ENCODE measurements around the gene ASXL3. TPM values are rescaled to one million over a fixed set of nuclear protein-coding genes. Genes with fewer than 3 reads are reported as not detected.

Gene ASXL3
- polyA plus RNA-seq, 1 donor (not counting 4 experiments of a cell fraction or from before 2014, with no cell fraction given): not detected

DNA sequence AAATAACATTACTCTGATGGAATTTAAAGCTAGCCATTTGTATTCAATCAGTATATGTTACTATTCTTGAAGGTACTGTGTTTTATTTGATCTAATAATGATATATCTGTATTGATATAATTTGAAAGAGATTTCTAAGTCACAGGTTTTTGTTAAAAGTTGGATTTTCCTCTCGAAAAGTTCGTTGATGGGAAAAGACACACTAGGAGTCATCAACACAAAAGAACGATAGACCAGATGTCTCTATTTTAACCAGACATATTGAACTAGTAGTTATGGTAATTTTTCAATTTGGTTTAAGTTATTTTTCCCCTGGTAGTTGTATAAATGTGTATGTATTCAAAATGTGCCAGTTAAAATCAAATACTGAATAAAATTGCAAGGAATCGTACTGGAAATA is 2.5 kb downstream of the ASXL3 start:
- DNase-seq (ENCODE audit: low read depth, low spot score): no peak
- Histone ChIP-seq H3K9me3 (ENCODE audit: control insufficient read depth, low read depth, low read length) (no peaks in the 10 kb centered on the region), H3K9me1 (ENCODE audit: control insufficient read depth, extremely low read depth, insufficient read depth, low read length) (peaks cover 2% of the 10 kb centered on the region), H3K9ac (ENCODE audit: control insufficient read depth, extremely low read depth, insufficient read depth, low read length) (no peak overlapping the region), H3K36me3 (ENCODE audit: control insufficient read depth in 2 of 2, extremely low read depth in 1 of 2, insufficient read depth in 2 of 2, low read length in 2 of 2) (no peaks in the 10 kb centered on the region), H3K27ac (ENCODE audit: control insufficient read depth, insufficient read depth, low read length) (no peak overlapping the region), H3K79me2 (ENCODE audit: control insufficient read depth, insufficient read depth, low read length) (no peaks in the 10 kb centered on the region), H3K4me2 (ENCODE audit: control insufficient read depth, extremely low read depth, insufficient read depth, low read depth, low read length) (no peak overlapping the region), H4K20me1 (ENCODE audit: control insufficient read depth, extremely low read depth, insufficient read depth, low read length) (no peaks in the 10 kb centered on the region), H2AFZ (ENCODE audit: control insufficient read depth, low read length) (no peak overlapping the region), H3K4me1 (ENCODE audit: control insufficient read depth, extremely low read depth, insufficient read depth, low read length) (peaks cover 8% of the 10 kb centered on the region), H3K4me3 (ENCODE audit: control insufficient read depth in 2 of 3, extremely low read depth in 1 of 3, insufficient read depth in 2 of 3, low read depth in 1 of 3, low read length in 3 of 3) (no peak overlapping the region), H3K27me3 (ENCODE audit: control insufficient read depth, extremely low read depth, insufficient read depth, low read length) (peaks cover 28% of the 10 kb centered on the region)
- TF ChIP-seq, protein P1, sequence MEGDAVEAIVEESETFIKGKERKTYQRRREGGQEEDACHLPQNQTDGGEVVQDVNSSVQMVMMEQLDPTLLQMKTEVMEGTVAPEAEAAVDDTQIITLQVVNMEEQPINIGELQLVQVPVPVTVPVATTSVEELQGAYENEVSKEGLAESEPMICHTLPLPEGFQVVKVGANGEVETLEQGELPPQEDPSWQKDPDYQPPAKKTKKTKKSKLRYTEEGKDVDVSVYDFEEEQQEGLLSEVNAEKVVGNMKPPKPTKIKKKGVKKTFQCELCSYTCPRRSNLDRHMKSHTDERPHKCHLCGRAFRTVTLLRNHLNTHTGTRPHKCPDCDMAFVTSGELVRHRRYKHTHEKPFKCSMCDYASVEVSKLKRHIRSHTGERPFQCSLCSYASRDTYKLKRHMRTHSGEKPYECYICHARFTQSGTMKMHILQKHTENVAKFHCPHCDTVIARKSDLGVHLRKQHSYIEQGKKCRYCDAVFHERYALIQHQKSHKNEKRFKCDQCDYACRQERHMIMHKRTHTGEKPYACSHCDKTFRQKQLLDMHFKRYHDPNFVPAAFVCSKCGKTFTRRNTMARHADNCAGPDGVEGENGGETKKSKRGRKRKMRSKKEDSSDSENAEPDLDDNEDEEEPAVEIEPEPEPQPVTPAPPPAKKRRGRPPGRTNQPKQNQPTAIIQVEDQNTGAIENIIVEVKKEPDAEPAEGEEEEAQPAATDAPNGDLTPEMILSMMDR (optimal IDR thresholded peaks at IDR 0.05 in 1 of 3, IDR thresholded peaks at IDR 0.05 in 1 of 3, conservative IDR thresholded peaks at IDR 0.05 in 1 of 3; ENCODE audit: extremely low read depth in 1 of 3, insufficient read depth in 2 of 3, low read length in 3 of 3): no peak
- no peak for TF ChIP-seq EZH2 (IDR thresholded peaks at IDR 0.05; ENCODE audit: low read length)
- dilution Hi-C loops (cut with MboI; ENCODE audit: extremely low pct_ligation_motif_present, low sequenced_read_pairs): no loop called here
- no peak for FAIRE-seq

DNA sequence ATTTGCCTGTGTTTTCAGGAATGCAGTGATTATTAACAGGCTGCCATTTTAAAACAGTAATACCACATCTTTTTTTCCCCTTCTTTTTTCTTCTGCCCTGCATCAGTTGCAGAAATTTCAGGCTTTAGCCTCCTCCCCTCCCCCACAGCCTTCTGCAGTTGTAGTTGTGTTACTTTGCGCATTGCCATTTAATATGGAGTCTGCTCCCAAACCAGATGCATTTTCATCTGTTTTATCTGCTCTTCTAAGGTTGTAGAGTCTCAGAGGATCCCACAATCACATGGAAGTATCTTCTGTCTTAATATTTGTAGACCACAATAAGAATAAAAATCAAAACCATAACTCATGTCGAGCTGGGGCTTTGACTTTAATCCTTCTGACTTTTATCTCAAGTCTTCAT is 3.8 kb downstream of the ASXL3 start:
- DNase-seq (ENCODE audit: low read depth, low spot score) (no peak), FAIRE-seq (no peak)
- Histone ChIP-seq H3K79me2 (ENCODE audit: control insufficient read depth, insufficient read depth, low read length) (no peaks in the 10 kb centered on the region), H3K9me3 (ENCODE audit: control insufficient read depth, low read depth, low read length) (no peaks in the 10 kb centered on the region), H4K20me1 (ENCODE audit: control insufficient read depth, extremely low read depth, insufficient read depth, low read length) (no peaks in the 10 kb centered on the region), H3K9me1 (ENCODE audit: control insufficient read depth, extremely low read depth, insufficient read depth, low read length) (peaks cover 2% of the 10 kb centered on the region), H3K36me3 (ENCODE audit: control insufficient read depth in 2 of 2, extremely low read depth in 1 of 2, insufficient read depth in 2 of 2, low read length in 2 of 2) (no peaks in the 10 kb centered on the region), H2AFZ (ENCODE audit: control insufficient read depth, low read length) (no peak overlapping the region), H3K4me2 (ENCODE audit: control insufficient read depth, extremely low read depth, insufficient read depth, low read depth, low read length) (no peak overlapping the region), H3K4me1 (ENCODE audit: control insufficient read depth, extremely low read depth, insufficient read depth, low read length) (peaks cover 8% of the 10 kb centered on the region), H3K27me3 (ENCODE audit: control insufficient read depth, extremely low read depth, insufficient read depth, low read length) (peaks cover 28% of the 10 kb centered on the region), H3K27ac (ENCODE audit: control insufficient read depth, insufficient read depth, low read length) (no peak overlapping the region), H3K9ac (ENCODE audit: control insufficient read depth, extremely low read depth, insufficient read depth, low read length) (no peak overlapping the region), H3K4me3 (ENCODE audit: control insufficient read depth in 2 of 3, extremely low read depth in 1 of 3, insufficient read depth in 2 of 3, low read depth in 1 of 3, low read length in 3 of 3) (no peak overlapping the region)
- TF ChIP-seq, protein P1 (optimal IDR thresholded peaks at IDR 0.05 in 1 of 3, IDR thresholded peaks at IDR 0.05 in 1 of 3, conservative IDR thresholded peaks at IDR 0.05 in 1 of 3; ENCODE audit: extremely low read depth in 1 of 3, insufficient read depth in 2 of 3, low read length in 3 of 3): no peak
- dilution Hi-C loops (cut with MboI; ENCODE audit: extremely low pct_ligation_motif_present, low sequenced_read_pairs): no loop called here
